HG03469 (cell line): ENCODE results near the gene WIPF2.

Experiments used
- ATAC-seq: cut with Tn5 transposase; IDR thresholded peaks from one replicate; pipeline ENCODE4 v1.9.1; 2021; ENCODE audit warnings: mild to moderate bottlenecking, moderate library complexity, moderate number of reproducible peaks; ENCODE audit not compliant: unreplicated experiment

WIPF2 gene

GRCh38 chr17:40218740-40219593, at the start of gene WIPF2:
TSS of gene WIPF2 (plus strand) at chr17:40219304. CDS start at chr17:40256460, 37,156 bp downstream.
- ATAC-seq = peak; percentile 56

GRCh38 chr17:40170325-40170724, 48.8 kb upstream of the WIPF2 start:
- ATAC-seq = no peak

GRCh38 chr17:40171750-40172149, 47.4 kb upstream of the WIPF2 start:
- no peak for ATAC-seq

GRCh38 chr17:40173091-40173777, 45.9 kb upstream of the WIPF2 start:
- ATAC-seq = no peak

GRCh38 chr17:40173778-40174135, 45.3 kb upstream of the WIPF2 start:
- no peak for ATAC-seq

- ATAC-seq = no peak
Observed at GRCh38 chr17:40174514-40174913, 44.6 kb upstream of the WIPF2 start.

GRCh38 chr17:40175928-40176753, 43.0 kb upstream of the WIPF2 start:
- no peak for ATAC-seq

- no peak for ATAC-seq
Observed at GRCh38 chr17:40176754-40177110, 42.4 kb upstream of the WIPF2 start.

GRCh38 chr17:40177275-40177874, 41.7 kb upstream of the WIPF2 start, which contains the start of gene RAPGEFL1:
TSS of gene RAPGEFL1 (plus strand) at chr17:40177470. CDS start at chr17:40177862, 392 bp downstream.
- ATAC-seq = no peak

- no peak for ATAC-seq
Observed at GRCh38 chr17:40178021-40178601, 41.0 kb upstream of the WIPF2 start.

GRCh38 chr17:40178660-40179059, 40.4 kb upstream of the WIPF2 start:
- no peak for ATAC-seq

- no peak for ATAC-seq
Observed at GRCh38 chr17:40179923-40180659, 39.0 kb upstream of the WIPF2 start.

- ATAC-seq = no peak
Observed at GRCh38 chr17:40180694-40181093, 38.4 kb upstream of the WIPF2 start.

- ATAC-seq = no peak
Observed at GRCh38 chr17:40181205-40181604, 37.9 kb upstream of the WIPF2 start.

GRCh38 chr17:40182606-40183005, 36.5 kb upstream of the WIPF2 start:
- no peak for ATAC-seq

- no peak for ATAC-seq
Observed at GRCh38 chr17:40187238-40187637, 31.9 kb upstream of the WIPF2 start.

GRCh38 chr17:40188694-40189093, 30.4 kb upstream of the WIPF2 start:
- ATAC-seq = no peak

GRCh38 chr17:40190197-40191021, 28.7 kb upstream of the WIPF2 start:
- no peak for ATAC-seq
